ENCODE data around the gene BNIP1. TPM values are rescaled to one million over a fixed set of nuclear protein-coding genes. Genes with fewer than 3 reads are reported as not detected.

Gene BNIP1
- total RNA-seq = 10 to 100 TPM; 29.4 to 34.8 (median 33.0) TPM
- total RNA-seq (2013) = 14.3 TPM

DNA sequence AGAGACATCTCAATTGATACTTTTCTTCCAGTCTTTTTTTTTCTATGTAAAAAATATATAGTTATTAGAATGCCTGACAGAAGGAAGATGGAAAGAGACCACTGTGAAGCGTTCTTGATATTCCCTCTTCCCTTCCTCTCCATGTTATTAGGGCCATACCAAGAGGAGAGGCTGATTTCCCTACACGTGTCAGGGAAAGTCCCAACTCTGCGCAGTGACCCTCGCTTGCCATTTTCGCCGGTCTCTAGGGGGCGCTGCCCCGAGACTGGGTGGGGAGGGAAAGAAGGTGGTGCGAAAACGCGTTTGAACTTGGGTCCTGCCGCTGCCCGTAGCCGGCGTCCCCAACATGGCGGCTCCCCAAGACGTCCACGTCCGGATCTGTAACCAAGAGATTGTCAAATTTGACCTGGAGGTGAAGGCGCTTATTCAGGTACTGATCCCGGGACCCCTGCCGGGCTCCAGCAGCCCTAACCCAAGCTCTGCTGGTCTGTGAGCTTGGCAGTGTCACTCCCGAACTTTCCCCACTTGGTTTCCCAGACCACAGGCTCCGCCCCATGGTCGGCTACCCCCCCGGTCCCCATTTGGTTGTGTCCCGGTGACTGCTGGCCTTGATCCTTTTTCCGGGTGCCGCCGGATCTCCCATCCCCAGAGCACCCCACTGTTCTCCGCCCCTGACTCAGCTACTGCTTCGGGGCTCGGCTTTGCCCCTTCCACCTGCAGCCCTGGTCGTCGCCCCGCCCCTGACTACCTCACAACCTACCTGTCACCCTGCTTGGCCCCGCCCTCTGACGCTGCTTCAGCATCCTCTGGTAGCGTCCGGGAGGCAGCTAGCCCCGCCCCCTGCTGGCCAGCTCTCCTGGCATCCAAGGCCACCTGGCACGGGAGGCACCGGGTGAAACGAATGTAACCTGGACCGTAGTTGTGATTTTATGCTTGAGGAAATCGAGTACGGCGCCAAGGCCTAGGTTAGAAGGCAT, at the start of gene BNIP1:
Gene BNIP1, plus strand, starts transcription at position 332 of the 977 bp plus-strand sequence. Its CDS starts 15 bp downstream, at position 347.
- H3K27ac Mint-ChIP-seq = peak within 1 kb of the TSS; percentile 97 to 100
- H3K36me3 Mint-ChIP-seq = peaks cover 11% of the 10 kb centered on the region
- intact Hi-C loops (cut with micrococcal nuclease) = loop anchor here (1.0 kb wide), 2 partner anchors 87 to 161 kb away; partner anchors contain the start of gene ATP6V0E1
- H3K4me1 Mint-ChIP-seq = peaks cover 5 to 11% of the 10 kb centered on the region in 2 donors
- peaks cover 11% of the 10 kb centered on the region for H3K36me3 ChIP-seq (ENCODE audit: control insufficient read depth, insufficient read depth, low read length)
- ATAC-seq (peak; percentile 86 to 98 (median 87)), DNase-seq (peak; percentile 98)
- peak within 1 kb of the TSS; percentile 96 for H3K27ac ChIP-seq (ENCODE audit: low read length)
- H3K4me3 Mint-ChIP-seq = peak within 1 kb of the TSS; percentile 94
- H3K27me3 ChIP-seq (ENCODE audit: control insufficient read depth, insufficient read depth, low read length) = no peaks in the 10 kb centered on the region
- no peaks in the 10 kb centered on the region for H3K9me3 Mint-ChIP-seq
- peaks cover 9% of the 10 kb centered on the region for H3K4me1 ChIP-seq (ENCODE audit: control insufficient read depth, insufficient read depth, low read length)
- H3K4me3 ChIP-seq (ENCODE audit: low read length) = peak within 1 kb of the TSS; percentile 92
- under 1% methylated on average over 48 of the region's 48 CpGs for WGBS (ENCODE audit: insufficient coverage)
- no peaks in the 10 kb centered on the region for H3K9me3 ChIP-seq (ENCODE audit: control insufficient read depth, insufficient read depth, low read length)
- no peaks in the 10 kb centered on the region for H3K27me3 Mint-ChIP-seq (ENCODE audit: low read depth in 2 of 2)
- TF ChIP-seq, protein P1, sequence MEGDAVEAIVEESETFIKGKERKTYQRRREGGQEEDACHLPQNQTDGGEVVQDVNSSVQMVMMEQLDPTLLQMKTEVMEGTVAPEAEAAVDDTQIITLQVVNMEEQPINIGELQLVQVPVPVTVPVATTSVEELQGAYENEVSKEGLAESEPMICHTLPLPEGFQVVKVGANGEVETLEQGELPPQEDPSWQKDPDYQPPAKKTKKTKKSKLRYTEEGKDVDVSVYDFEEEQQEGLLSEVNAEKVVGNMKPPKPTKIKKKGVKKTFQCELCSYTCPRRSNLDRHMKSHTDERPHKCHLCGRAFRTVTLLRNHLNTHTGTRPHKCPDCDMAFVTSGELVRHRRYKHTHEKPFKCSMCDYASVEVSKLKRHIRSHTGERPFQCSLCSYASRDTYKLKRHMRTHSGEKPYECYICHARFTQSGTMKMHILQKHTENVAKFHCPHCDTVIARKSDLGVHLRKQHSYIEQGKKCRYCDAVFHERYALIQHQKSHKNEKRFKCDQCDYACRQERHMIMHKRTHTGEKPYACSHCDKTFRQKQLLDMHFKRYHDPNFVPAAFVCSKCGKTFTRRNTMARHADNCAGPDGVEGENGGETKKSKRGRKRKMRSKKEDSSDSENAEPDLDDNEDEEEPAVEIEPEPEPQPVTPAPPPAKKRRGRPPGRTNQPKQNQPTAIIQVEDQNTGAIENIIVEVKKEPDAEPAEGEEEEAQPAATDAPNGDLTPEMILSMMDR (IDR thresholded peaks at IDR 0.05) = peak; percentile 87

DNA sequence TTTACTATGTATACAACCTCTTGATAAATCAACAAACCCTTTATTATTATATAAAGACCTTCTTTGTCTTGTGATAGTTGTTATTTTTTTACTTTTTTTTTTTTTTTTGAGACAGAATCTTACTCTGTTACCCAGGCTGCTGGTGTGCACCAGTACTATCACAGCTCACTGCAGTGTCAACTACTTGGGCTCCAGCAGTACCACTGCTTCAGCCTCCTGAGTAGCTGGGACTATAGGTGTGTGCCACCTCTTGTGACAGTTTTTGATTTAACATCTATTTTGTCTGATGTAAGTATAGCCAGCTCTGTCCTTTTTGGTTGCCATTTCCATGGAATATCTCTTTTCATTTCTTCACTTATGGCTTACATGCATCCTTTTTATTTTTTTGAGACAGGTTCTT, 45.5 kb upstream of the BNIP1 start:
- no peaks in the 10 kb centered on the region for H3K27me3 Mint-ChIP-seq (ENCODE audit: low read depth in 2 of 2)
- ATAC-seq (no peak), DNase-seq (no peak)
- H3K4me3 Mint-ChIP-seq = no peak overlapping the region
- H3K9me3 Mint-ChIP-seq = peaks cover 3 to 6% of the 10 kb centered on the region in 2 donors
- Histone ChIP-seq H3K9me3 (ENCODE audit: control insufficient read depth, insufficient read depth, low read length) (peaks cover 10% of the 10 kb centered on the region), H3K27ac (ENCODE audit: low read length) (no peak overlapping the region), H3K4me3 (ENCODE audit: low read length) (no peak overlapping the region), H3K36me3 (ENCODE audit: control insufficient read depth, insufficient read depth, low read length) (peaks cover 9% of the 10 kb centered on the region), H3K27me3 (ENCODE audit: control insufficient read depth, insufficient read depth, low read length) (no peaks in the 10 kb centered on the region), H3K4me1 (ENCODE audit: control insufficient read depth, insufficient read depth, low read length) (no peaks in the 10 kb centered on the region)
- intact Hi-C loops (cut with micrococcal nuclease) = no loop called here
- H3K27ac Mint-ChIP-seq = peak overlapping the region in 1 of 2 donors; percentile 3
- TF ChIP-seq, protein P1 (IDR thresholded peaks at IDR 0.05) = no peak
- H3K36me3 Mint-ChIP-seq = peaks cover 9% of the 10 kb centered on the region
- H3K4me1 Mint-ChIP-seq = peaks cover 24 to 38% of the 10 kb centered on the region in 2 donors

GRCh38 chr5:173099461-173099860, 44.9 kb upstream of the BNIP1 start:
- WGBS (ENCODE audit: insufficient coverage) = no CpG with 5 or more reads among the region's 1 CpG
- no peak overlapping the region for H3K27ac ChIP-seq (ENCODE audit: low read length)

More at GRCh38 chr5:173099461-173099860, 44.9 kb upstream of the BNIP1 start:
- Histone ChIP-seq H3K9me3 (ENCODE audit: control insufficient read depth, insufficient read depth, low read length) (peaks cover 10% of the 10 kb centered on the region), H3K4me1 (ENCODE audit: control insufficient read depth, insufficient read depth, low read length) (no peaks in the 10 kb centered on the region), H3K27me3 (ENCODE audit: control insufficient read depth, insufficient read depth, low read length) (no peaks in the 10 kb centered on the region), H3K4me3 (ENCODE audit: low read length) (no peak overlapping the region), H3K36me3 (ENCODE audit: control insufficient read depth, insufficient read depth, low read length) (peaks cover 9% of the 10 kb centered on the region)
- peaks cover 9% of the 10 kb centered on the region for H3K36me3 Mint-ChIP-seq
- intact Hi-C loops (cut with micrococcal nuclease) = no loop called here
- H3K27ac Mint-ChIP-seq = no peak overlapping the region
- TF ChIP-seq, protein P1 (IDR thresholded peaks at IDR 0.05) = no peak
- H3K27me3 Mint-ChIP-seq (ENCODE audit: low read depth in 2 of 2) = no peaks in the 10 kb centered on the region
- peak in 1 of 2 donors; percentile 13 for DNase-seq
- peaks cover 3 to 6% of the 10 kb centered on the region in 2 donors for H3K9me3 Mint-ChIP-seq
- ATAC-seq = no peak
- H3K4me1 Mint-ChIP-seq = peaks cover 24 to 38% of the 10 kb centered on the region in 2 donors
- no peak overlapping the region for H3K4me3 Mint-ChIP-seq
